Body of pancreas (tissue), 4 donors: ENCODE measurements around the gene VEGFB.

Experiments used
- POLR2A ChIP-seq, 3 donors: fragments of 450-650 bp; IDR thresholded peaks; one replicate each; pipeline ENCODE4 v1.6.1; 2016; ENCODE audit warnings: antibody characterized with exemption in 3 of 3, mild to moderate bottlenecking in 2 of 3
- TF ChIP-seq, protein P1 (sequence below), 7 experiments: fragments of 450-650 bp in 4 of 7; fragments of 200-600 bp in 3 of 7; sonication (generic) in 3 of 7; IDR thresholded peaks; one replicate each; pipeline ENCODE4 v1.5.1; 2016 to 2019; ENCODE audit warnings: antibody characterized with exemption in 7 of 7

DNA sequence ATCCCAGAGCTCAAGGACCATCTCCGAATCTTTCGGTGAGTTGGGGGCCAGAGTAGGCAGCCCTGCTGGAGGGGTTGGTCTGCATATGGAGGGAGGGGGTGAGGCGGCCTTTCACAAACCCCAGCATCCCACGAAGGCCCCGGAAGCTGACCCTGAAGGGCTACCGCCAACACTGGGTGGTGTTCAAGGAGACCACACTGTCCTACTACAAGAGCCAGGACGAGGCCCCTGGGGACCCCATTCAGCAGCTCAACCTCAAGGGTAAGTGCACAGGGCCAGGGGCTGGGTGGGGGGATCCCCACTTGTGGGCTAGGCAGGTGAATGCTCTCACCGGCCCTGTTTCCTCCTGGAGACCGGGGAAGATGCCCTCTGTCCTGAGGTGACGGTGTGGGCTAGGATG lies 14.6 kb upstream of the VEGFB start:
- TF ChIP-seq, protein P1, sequence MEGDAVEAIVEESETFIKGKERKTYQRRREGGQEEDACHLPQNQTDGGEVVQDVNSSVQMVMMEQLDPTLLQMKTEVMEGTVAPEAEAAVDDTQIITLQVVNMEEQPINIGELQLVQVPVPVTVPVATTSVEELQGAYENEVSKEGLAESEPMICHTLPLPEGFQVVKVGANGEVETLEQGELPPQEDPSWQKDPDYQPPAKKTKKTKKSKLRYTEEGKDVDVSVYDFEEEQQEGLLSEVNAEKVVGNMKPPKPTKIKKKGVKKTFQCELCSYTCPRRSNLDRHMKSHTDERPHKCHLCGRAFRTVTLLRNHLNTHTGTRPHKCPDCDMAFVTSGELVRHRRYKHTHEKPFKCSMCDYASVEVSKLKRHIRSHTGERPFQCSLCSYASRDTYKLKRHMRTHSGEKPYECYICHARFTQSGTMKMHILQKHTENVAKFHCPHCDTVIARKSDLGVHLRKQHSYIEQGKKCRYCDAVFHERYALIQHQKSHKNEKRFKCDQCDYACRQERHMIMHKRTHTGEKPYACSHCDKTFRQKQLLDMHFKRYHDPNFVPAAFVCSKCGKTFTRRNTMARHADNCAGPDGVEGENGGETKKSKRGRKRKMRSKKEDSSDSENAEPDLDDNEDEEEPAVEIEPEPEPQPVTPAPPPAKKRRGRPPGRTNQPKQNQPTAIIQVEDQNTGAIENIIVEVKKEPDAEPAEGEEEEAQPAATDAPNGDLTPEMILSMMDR (IDR thresholded peaks at IDR 0.05): no peak
- TF ChIP-seq POLR2A (IDR thresholded peaks at IDR 0.05): no peak
